AG09309 (cell line): Measurements from ENCODE around the gene NLE1.
"Not testable (repeated sequence)": the region's sequence is repeated elsewhere in the genome, so short reads cannot be mapped to it uniquely, and the experiment has no call there.

Experiments
- DNase-seq: peaks from one replicate; pipeline ENCODE4 v3.0.0-alpha.2; 2010; ENCODE audit warnings: low read depth
- H3K4me3 ChIP-seq: 2 replicates; pipeline ENCODE4 v1.5.1; 2011; ENCODE audit warnings: mild to moderate bottlenecking, low read depth, low read length, moderate library complexity; ENCODE audit not compliant: control insufficient read depth
- CTCF ChIP-seq: IDR thresholded peaks from 2 replicates; pipeline ENCODE4 v1.5.1; 2011; ENCODE audit warnings: mild to moderate bottlenecking, low read depth, low read length, inconsistent platforms; ENCODE audit not compliant: insufficient read depth, control insufficient read depth; ENCODE audit errors: missing control alignments

NLE1 gene

GRCh38 chr17:35097776-35098175 lies 44.3 kb downstream of the NLE1 start:
- TF ChIP-seq CTCF = no peak
- H3K4me3 ChIP-seq = no peak overlapping the region
- no peak for DNase-seq

DNA sequence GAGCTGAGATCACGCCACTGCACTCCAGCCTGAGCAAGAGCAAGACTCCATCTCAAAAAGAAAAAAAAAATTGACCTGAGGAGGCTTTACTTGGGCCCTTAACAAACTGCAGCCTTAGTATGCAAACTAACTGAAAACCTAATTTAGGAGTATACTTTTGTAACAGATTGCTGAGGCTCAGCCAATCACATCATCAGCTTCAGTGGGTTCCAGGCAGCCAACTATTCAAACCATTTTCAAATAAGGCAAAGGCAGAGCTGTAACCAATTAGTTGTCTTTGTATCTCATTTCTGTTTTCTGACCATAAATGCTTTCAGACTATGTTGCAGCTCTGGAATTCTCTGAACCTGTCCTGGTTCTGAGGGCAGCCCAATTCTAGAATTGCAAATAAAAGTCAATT lies 46.4 kb downstream of the NLE1 start:
- H3K4me3 ChIP-seq = no peak overlapping the region
- no peak for TF ChIP-seq CTCF
- DNase-seq = no peak

DNA sequence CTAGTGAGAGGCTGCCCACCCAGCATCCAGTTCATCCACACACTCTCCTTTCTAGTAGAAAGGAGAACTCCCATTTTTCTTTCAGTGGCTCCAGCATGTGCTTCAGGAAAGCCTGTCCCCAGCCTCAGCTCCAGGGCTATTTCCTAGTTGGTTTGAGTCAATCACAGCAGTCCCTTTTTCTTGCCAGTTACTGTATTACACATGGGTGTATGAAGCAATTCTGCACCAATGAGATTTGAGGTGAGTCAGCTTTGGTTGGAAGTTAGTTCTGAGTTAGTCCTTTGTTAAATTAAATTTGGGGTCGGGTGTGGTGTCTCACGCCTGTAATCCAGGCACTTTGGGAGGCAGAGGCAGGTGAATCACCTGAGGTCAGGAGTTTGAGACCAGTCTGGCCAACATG lies 47.2 kb downstream of the NLE1 start:
- peak; percentile 64 for DNase-seq
- H3K4me3 ChIP-seq = no peak overlapping the region
- TF ChIP-seq CTCF = no peak

DNA sequence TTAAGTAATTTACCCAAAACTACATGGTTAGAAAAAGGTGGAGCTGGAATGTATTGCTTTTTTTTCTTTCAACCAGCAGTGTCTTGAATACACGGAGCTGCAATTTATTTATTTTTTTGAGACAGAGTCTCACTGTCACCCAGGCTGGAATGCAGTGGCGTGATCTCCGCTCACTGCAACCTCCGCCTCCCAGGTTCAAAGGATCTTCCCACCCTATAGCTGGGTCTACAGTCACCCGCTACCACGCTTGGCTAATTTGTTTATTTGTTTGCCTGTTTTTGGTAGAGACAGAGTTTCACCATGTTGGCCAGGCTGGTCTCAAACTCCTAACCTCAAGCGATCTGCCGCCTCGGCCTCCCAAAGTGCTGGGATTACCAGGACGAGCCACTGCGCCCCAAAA lies 51.4 kb downstream of the NLE1 start:
- H3K4me3 ChIP-seq, DNase-seq: not testable (repeated sequence)

DNA sequence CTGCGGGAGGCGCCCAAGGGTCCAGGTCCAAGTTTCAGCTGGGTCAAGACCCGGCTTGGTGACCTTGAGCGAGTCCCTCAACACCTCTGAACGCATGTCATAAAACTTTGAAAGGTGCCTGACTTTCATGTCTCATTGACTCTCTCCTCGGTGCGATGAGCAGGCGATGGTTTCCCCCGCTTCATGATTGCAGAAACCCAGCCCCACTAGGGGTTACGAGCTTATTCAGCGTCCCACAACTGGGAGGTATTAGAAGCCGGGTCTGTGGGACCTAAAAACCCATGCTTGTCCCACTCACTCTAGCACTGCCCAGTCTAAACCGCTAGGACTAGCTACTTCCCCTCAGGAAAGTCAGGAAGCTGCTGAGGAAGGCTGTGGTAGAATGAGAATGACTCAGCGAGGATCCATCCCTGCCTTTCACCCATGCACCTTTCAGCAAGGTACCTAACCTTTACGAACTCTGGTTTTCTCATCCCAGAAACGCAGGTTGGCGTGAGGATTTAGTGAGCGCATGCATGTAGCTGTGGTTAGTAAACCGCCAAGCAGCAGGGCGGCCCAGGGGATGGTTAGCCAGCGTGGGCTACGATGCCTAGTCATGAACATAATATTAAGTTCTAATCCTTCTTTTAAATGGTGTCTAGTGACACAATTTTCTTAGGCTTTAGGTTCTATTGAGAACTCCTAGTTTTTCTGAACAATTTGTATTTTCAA lies 52.4 kb downstream of the NLE1 start:
- peak; percentile 9 for TF ChIP-seq CTCF
- peak overlapping the region; percentile 21 for H3K4me3 ChIP-seq

DNA sequence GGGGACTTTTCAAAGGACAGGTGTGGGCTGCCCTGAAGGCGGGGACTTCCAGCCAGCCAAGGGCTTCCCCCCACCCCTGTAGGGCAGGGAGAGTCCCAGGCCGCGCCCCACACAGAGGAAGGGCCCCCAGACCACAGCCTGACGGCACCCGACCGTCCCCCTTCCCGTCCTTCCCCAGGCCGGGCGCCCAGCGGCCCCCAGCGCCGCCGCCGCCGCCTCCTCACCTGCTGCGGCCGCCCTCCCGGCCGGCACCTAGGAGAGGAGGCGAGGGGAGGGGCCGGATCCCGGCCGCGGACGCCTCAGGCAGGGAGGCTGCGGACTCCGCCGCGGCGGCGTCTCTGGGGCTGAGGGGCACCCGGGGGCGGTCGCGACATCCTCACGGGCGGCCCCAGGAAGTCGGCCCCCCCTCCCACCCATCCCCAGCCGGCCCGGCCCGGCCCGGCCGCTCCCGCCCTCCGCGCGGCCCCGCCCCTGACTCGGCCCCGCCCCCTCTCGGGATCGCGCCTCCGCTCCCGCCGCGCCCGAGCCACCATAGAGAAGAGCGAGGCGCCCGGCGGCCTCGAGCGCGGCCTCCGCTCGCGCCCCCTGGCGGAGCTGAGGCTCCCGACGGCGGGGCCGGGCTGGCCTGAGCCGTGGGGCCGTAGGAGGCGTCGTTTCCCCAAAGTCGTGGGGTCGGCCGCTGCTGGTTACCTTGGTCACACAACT lies 53.1 kb downstream of the NLE1 start:
- peak overlapping the region; percentile 80 for H3K4me3 ChIP-seq
- no peak for DNase-seq
- peak; percentile 59 for TF ChIP-seq CTCF

More for the DNA sequence above, 52.4 kb downstream of the NLE1 start:
- DNase-seq = no peak

- no peak for TF ChIP-seq CTCF
- no peak for DNase-seq
- peak overlapping the region; percentile 80 for H3K4me3 ChIP-seq
Observed at GRCh38 chr17:35088356-35088880, 53.7 kb downstream of the NLE1 start.
